LNCaP clone FGC (cell line): ENCODE measurements around the gene PCNP.
"Not testable (repeated sequence)": the region's sequence is repeated elsewhere in the genome, so short reads cannot be mapped to it uniquely, and the experiment has no call there.

Source experiments
- DNase-seq: peaks from one replicate; pipeline ENCODE4 v3.0.0-alpha.2; 2011; ENCODE audit warnings: low read depth
- H3K4me3 ChIP-seq: 2 replicates; pipeline ENCODE4 v1.5.1; 2011; ENCODE audit warnings: mild to moderate bottlenecking, low read depth, low read length, control low read depth
- TF ChIP-seq, protein P1 (sequence below): IDR thresholded peaks from 2 replicates; pipeline ENCODE4 v1.5.1; 2012; ENCODE audit warnings: mild to moderate bottlenecking; ENCODE audit not compliant: control insufficient read depth, insufficient read depth; ENCODE audit errors: extremely low read depth

The PCNP gene

GRCh38 chr3:101625879-101626278 lies 51.9 kb downstream of the PCNP start:
- TF ChIP-seq, protein P1, sequence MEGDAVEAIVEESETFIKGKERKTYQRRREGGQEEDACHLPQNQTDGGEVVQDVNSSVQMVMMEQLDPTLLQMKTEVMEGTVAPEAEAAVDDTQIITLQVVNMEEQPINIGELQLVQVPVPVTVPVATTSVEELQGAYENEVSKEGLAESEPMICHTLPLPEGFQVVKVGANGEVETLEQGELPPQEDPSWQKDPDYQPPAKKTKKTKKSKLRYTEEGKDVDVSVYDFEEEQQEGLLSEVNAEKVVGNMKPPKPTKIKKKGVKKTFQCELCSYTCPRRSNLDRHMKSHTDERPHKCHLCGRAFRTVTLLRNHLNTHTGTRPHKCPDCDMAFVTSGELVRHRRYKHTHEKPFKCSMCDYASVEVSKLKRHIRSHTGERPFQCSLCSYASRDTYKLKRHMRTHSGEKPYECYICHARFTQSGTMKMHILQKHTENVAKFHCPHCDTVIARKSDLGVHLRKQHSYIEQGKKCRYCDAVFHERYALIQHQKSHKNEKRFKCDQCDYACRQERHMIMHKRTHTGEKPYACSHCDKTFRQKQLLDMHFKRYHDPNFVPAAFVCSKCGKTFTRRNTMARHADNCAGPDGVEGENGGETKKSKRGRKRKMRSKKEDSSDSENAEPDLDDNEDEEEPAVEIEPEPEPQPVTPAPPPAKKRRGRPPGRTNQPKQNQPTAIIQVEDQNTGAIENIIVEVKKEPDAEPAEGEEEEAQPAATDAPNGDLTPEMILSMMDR: no peak
- no peak overlapping the region for H3K4me3 ChIP-seq
- DNase-seq: no peak

GRCh38 chr3:101629219-101629618 lies 55.2 kb downstream of the PCNP start:
- TF ChIP-seq, protein P1: no peak
- DNase-seq: no peak
- no peak overlapping the region for H3K4me3 ChIP-seq

- TF ChIP-seq, protein P1: no peak
Measured at GRCh38 chr3:101631098-101631796, 57.3 kb downstream of the PCNP start.

DNA sequence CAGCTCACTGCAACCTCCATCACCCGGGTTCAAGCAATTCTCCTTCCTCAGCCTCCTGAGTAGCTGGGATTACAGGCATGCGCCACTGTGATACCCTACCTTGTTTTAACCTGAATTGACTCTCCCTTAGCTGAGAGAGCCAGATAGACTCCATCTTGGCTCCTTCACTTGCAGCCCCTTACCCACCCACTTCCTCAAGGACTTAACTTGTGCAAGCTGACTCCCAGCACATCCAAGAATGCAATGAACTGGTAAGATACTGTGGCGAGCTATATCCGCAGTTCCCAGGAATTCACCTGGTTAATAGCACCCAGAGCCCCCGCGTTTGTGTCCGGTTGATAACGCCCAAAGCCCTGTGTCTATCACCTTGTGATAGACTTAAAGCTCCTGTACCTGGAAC lies 58.0 kb downstream of the PCNP start:
- not testable (repeated sequence) for H3K4me3 ChIP-seq, DNase-seq

More at GRCh38 chr3:101631098-101631796, 57.3 kb downstream of the PCNP start:
- DNase-seq: no peak
- no peak overlapping the region for H3K4me3 ChIP-seq

- TF ChIP-seq, protein P1: no peak
- H3K4me3 ChIP-seq: no peak overlapping the region
- no peak for DNase-seq
Measured at GRCh38 chr3:101632586-101632985, 58.6 kb downstream of the PCNP start.

DNA sequence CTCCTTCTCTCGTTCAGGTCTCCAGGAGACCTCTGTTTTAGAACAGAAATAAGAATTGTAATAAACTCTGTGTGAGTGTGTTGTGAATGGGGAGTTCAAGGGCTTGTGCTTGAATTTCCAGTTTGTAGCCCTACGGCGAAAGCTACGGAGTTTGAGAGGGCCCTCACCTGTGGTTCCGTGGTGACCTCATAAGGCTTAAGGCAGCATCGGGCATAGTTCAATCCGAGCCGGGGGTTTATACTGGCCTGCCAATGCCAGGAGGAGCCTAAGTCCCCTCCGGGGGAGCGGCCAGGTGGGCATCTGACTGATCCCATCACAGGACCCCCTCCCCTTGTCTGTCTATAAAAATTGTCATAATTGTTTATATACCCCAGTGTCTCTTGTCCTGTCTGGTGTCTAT lies 59.2 kb downstream of the PCNP start:
- H3K4me3 ChIP-seq: no peak overlapping the region
- no peak for DNase-seq
- TF ChIP-seq, protein P1: no peak

GRCh38 chr3:101634591-101635196 lies 60.7 kb downstream of the PCNP start:
- no peak for DNase-seq
- H3K4me3 ChIP-seq: no peak overlapping the region
- TF ChIP-seq, protein P1: no peak
